ENCODE measurements around the gene TNNT3.

Gene TNNT3

GRCh38 chr11:1923201-1923956 is 3.9 kb downstream of the TNNT3 start:
- no peak for DNase-seq (ENCODE audit: low read depth)

- no peak for DNase-seq (ENCODE audit: low read depth)
These were observed 4.7 kb downstream of the TNNT3 start for GRCh38 chr11:1924181-1924580.

GRCh38 chr11:1924646-1925372 is 5.3 kb downstream of the TNNT3 start:
- no peak for DNase-seq (ENCODE audit: low read depth)

GRCh38 chr11:1925373-1926155 is 6.1 kb downstream of the TNNT3 start:
- no peak for DNase-seq (ENCODE audit: low read depth)

- no peak for DNase-seq (ENCODE audit: low read depth)
These were observed 6.9 kb downstream of the TNNT3 start for GRCh38 chr11:1926156-1927025.

GRCh38 chr11:1927026-1927847 is 7.7 kb downstream of the TNNT3 start:
- no peak for DNase-seq (ENCODE audit: low read depth)

DNA sequence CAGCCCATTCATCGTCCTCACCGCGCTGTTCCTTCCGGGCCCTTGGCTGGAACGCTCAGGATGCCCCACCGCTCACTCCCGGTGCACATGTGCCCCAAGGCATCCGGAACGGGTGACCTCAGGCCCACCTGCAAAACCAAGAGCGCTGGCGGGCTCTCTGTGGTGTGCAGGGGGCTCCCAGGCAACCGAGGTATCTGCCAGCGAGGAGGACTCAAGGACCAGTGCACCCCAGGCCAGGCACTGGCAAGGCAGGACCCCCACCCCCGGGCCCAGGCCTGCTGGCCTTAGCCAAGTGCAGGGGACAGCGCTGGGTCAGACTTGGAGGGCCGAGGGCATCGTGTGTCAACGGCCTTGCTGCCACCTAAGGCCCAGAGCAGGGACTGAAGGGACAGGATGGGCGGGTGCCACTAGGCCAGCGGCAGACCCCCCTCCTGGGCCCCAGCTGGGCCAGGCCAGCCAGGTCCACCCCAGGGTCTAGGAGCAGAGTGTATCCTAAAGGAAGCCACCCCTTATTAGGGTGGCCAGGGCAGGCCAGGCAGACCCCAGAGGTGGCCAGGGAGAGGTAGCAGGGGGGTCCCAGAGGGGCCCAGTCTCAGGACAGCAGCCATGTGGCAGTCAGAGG is 8.5 kb downstream of the TNNT3 start:
- no peak for DNase-seq (ENCODE audit: low read depth)

DNA sequence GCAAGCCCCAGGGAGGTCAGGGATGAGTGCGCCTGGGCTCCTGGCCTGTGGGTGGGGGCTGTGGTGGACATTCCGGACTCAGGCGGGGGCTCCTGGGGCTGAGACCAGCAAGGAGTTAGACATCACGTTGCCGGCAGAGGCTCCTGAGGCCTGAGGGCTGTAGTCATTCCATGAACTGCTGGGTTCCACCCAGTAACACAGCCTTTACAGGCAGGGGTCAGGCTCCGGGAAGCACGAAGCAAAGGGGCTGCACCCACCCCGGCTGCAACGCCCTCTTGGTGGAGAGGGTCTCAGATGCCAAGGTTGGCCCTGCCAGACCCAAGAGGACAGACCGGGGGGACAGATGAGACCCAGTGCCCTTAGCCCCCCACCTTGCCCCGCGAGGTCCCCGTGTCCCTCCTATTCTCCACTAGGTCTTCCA is 9.0 kb downstream of the TNNT3 start:
- no peak for DNase-seq (ENCODE audit: low read depth)

- no peak for DNase-seq (ENCODE audit: low read depth)
These were observed 9.5 kb downstream of the TNNT3 start for GRCh38 chr11:1928891-1929541.

- no peak for DNase-seq (ENCODE audit: low read depth)
These were observed 10.3 kb downstream of the TNNT3 start for GRCh38 chr11:1929621-1930461.

GRCh38 chr11:1930462-1930830 is 10.9 kb downstream of the TNNT3 start:
- no peak for DNase-seq (ENCODE audit: low read depth)

DNA sequence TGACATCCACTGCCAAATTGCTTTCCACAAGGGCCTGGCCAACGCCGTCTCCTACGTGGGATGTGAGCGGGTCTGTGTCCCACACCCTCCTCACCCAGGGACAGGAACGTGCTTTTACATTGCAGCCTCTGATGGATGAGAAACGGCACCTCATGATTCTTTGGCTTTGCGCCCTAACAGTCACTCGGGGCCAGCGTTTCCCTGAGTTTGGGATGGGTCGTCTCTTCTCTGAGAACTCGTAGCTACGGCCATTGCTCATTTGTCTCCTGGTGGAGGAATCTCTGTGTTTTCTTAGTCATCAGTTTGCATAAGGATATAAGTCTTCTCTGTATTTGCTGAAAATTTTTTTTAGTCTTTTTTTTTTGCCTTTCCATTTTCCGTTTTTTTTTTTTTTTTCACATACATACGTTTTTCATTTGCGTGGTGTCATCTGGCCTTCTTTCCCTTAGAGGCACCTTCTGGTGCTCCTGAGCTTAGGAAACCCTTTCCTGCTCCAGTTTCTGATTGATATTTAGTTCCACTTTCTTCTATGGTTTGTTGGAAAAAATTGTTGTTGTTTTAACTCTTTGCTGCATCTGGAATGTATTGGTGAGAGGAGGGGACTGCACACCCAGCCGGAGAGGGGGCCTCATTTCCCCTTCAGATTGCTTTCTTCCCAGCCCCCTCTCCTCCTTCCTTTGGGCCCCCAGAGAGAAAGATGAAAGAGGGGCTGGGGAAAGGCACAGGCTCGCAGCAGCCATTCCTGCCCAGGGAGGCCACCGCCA is 12.0 kb downstream of the TNNT3 start:
- peak; percentile 33 for DNase-seq (ENCODE audit: low read depth)

GRCh38 chr11:1932105-1932480 is 12.6 kb downstream of the TNNT3 start:
- DNase-seq (ENCODE audit: low read depth): no peak

DNA sequence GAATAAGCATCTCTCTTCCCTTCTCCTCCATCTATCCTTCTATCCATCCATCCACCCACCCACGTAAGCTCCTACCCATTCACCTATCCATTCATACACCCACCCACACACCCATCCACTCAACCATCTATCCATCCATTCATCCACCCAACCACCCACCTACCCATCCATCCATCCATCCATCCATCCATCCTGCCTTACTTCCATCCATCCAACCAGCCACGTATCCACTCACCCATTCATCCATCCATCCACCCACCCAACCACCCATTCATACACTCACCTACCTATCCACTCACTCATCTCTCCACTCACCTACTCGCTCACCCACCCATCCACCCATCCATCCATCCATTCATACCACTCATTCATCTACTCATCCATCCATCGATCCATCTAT is 13.2 kb downstream of the TNNT3 start:
- DNase-seq (ENCODE audit: low read depth): no peak

GRCh38 chr11:1933416-1934334 is 14.2 kb downstream of the TNNT3 start:
- DNase-seq (ENCODE audit: low read depth): no peak

DNA sequence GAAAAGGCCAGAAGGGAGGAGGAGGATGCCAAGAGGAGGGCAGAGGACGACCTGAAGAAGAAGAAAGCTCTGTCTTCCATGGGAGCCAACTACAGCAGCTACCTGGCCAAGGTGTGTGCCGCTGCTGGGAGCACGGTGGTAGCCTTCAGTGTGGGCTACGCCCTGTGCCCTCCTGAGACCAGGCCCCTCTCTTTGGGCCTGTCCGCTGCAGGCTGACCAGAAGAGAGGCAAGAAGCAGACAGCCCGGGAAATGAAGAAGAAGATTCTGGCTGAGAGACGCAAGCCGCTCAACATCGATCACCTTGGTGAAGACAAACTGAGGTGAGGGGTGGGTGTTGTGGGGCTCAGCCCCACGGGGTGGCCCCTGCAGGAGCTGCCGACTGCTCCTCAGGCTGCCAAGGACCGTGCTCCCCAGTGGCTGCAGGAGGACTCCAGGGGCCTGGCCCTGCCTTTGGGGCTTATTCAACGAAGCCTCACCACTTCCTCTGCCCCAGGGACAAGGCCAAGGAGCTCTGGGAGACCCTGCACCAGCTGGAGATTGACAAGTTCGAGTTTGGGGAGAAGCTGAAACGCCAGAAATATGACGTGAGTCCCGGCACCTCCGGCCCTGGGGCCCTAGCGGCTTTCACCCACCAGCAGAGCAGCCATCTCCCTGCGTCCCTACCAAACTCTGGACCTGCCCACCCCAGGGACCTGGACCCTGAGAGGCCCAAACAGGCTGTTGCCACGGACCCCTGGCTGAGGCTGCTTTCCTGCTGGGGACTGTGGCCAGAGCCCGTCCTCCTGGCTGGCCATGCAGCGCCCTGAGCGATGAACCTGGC is 15.0 kb downstream of the TNNT3 start:
- DNase-seq (ENCODE audit: low read depth): no peak
